Suprapubic skin (tissue), 3 donors: ENCODE measurements around the gene SLC37A4.

Experiments
- CTCF ChIP-seq, 2 donors: fragments of 200-600 bp in 1 of 2; fragments of 450-650 bp in 1 of 2; sonication (generic) in 1 of 2; IDR thresholded peaks; one replicate each; pipeline ENCODE4 v1.5.1; 2016 to 2019; ENCODE audit warnings: antibody characterized with exemption in 2 of 2, mild to moderate bottlenecking in 1 of 2, moderate library complexity in 1 of 2
- POLR2AphosphoS5 ChIP-seq, 3 donors: sonication (generic); formaldehyde crosslinking; IDR thresholded peaks; one replicate each; pipeline ENCODE4 v1.6.1; 2017; ENCODE audit warnings: antibody characterized with exemption in 3 of 3

DNA sequence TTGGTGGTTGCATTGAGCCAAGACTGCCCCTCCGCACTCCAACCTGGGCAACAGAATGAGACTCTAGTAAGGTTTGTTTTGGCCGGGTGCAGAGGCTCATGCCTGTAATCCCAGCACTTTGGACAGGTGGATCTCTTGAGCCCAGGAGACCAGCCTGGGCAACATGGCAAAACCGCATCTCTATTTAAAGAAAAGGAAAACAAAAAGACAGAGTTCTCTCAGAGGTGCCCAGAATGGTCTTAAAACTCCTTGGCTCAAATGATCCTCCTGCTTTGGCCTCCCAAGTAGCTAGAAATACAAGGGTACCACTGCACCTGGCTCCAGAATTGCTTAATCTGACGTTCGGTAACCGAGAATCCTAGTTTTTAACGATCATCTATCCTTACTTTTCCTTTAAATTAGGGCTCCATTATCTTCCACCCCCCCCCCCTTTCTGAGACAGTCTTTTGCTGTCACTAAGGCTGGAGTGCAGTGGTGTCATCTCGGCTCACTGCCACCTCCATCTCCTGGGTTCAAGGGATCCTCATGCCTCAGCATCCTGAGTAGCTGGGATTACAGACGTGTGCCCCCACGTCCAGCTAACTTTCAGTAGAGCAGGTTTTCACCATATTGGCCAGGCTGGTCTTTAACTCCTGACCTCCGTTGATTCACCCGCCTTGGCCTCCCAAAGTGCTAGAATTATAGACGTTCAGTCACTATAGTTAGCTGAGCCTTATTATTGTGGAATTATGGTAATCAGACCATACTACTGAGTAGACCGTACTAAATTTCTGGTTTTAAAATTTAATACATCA is 14.3 kb downstream of the SLC37A4 start:
- no peak for TF ChIP-seq CTCF (IDR thresholded peaks at IDR 0.05)
- TF ChIP-seq POLR2AphosphoS5 (IDR thresholded peaks at IDR 0.05) = no peak
